ENCODE measurements around the gene FAM111A. TPM values are rescaled to one million over a fixed set of nuclear protein-coding genes. Genes with fewer than 3 reads are reported as not detected.

Gene FAM111A
- total RNA-seq, 1 experiment from 2014 or later: 159 TPM

- no peak for DNase-seq (ENCODE audit: low read depth)
These were observed 36.5 kb downstream of the FAM111A start for GRCh38 chr11:59179121-59179520.

- no peak for DNase-seq (ENCODE audit: low read depth)
These were observed 37.6 kb downstream of the FAM111A start for GRCh38 chr11:59180168-59180776.

- no peak for DNase-seq (ENCODE audit: low read depth)
These were observed 38.3 kb downstream of the FAM111A start for GRCh38 chr11:59180907-59181306.

GRCh38 chr11:59181746-59182456 lies 39.2 kb downstream of the FAM111A start:
- no peak for DNase-seq (ENCODE audit: low read depth)

- no peak for DNase-seq (ENCODE audit: low read depth)
These were observed 39.9 kb downstream of the FAM111A start for GRCh38 chr11:59182457-59183151.

GRCh38 chr11:59183771-59184170 lies 41.1 kb downstream of the FAM111A start:
- no peak for DNase-seq (ENCODE audit: low read depth)

- no peak for DNase-seq (ENCODE audit: low read depth)
These were observed 42.2 kb downstream of the FAM111A start for GRCh38 chr11:59184691-59185339.

- no peak for DNase-seq (ENCODE audit: low read depth)
These were observed 42.8 kb downstream of the FAM111A start for GRCh38 chr11:59185386-59185945.

GRCh38 chr11:59186130-59186594 lies 43.5 kb downstream of the FAM111A start:
- DNase-seq (ENCODE audit: low read depth): peak; percentile 30

- no peak for DNase-seq (ENCODE audit: low read depth)
These were observed 44.4 kb downstream of the FAM111A start for GRCh38 chr11:59187035-59187434.

GRCh38 chr11:59187587-59187986 lies 44.9 kb downstream of the FAM111A start:
- no peak for DNase-seq (ENCODE audit: low read depth)

GRCh38 chr11:59188954-59189353 lies 46.3 kb downstream of the FAM111A start:
- DNase-seq (ENCODE audit: low read depth): no peak

- DNase-seq (ENCODE audit: low read depth): no peak
These were observed 47.3 kb downstream of the FAM111A start for GRCh38 chr11:59189986-59190385.

- DNase-seq (ENCODE audit: low read depth): no peak
These were observed 48.4 kb downstream of the FAM111A start for GRCh38 chr11:59191095-59191494.

GRCh38 chr11:59191890-59192289 lies 49.2 kb downstream of the FAM111A start:
- no peak for DNase-seq (ENCODE audit: low read depth)

GRCh38 chr11:59192446-59193020 lies 49.9 kb downstream of the FAM111A start:
- no peak for DNase-seq (ENCODE audit: low read depth)

GRCh38 chr11:59193587-59194130 lies 51.0 kb downstream of the FAM111A start:
- DNase-seq (ENCODE audit: low read depth): no peak

GRCh38 chr11:59195586-59195985 lies 52.9 kb downstream of the FAM111A start:
- DNase-seq (ENCODE audit: low read depth): no peak

GRCh38 chr11:59196777-59197176 lies 54.1 kb downstream of the FAM111A start:
- DNase-seq (ENCODE audit: low read depth): no peak

- DNase-seq (ENCODE audit: low read depth): peak; percentile 52
These were observed 55.3 kb downstream of the FAM111A start for GRCh38 chr11:59197991-59198390.

- no peak for DNase-seq (ENCODE audit: low read depth)
These were observed 56.1 kb downstream of the FAM111A start for GRCh38 chr11:59198726-59199125.

Data from M059J (cell line).